Breast epithelium (tissue), 4 donors: ENCODE results near the gene NAA38. TPM values are rescaled to one million over a fixed set of nuclear protein-coding genes. Genes with fewer than 3 reads are reported as not detected.

Experiments
- DNase-seq, 2 donors: peaks; one replicate each; pipeline ENCODE4 v3.0.0-alpha.2; 2019; ENCODE audit warnings: low spot score in 2 of 2
- H3K27ac ChIP-seq, 2 donors: fragments of 200-600 bp; sonication (generic) in 1 of 2; one replicate each; pipeline ENCODE4 v1.5.1; 2016 to 2019; ENCODE audit warnings: mild to moderate bottlenecking in 1 of 2
- H3K27me3 ChIP-seq, 2 donors: fragments of 200-600 bp; sonication (generic) in 1 of 2; one replicate each; pipeline versions ENCODE4 v1.5.1 to v1.6.0; 2017 to 2019; ENCODE audit warnings: control low read depth in 1 of 2, mild to moderate bottlenecking in 1 of 2
- H3K36me3 ChIP-seq: fragments of 200-600 bp; one replicate; pipeline ENCODE4 v1.5.1; 2019
- H3K4me1 ChIP-seq, 2 donors: fragments of 200-600 bp; sonication (generic); one replicate each; pipeline ENCODE4 v1.5.1; 2016 to 2019; ENCODE audit warnings: control low read depth in 1 of 2
- H3K4me3 ChIP-seq, 3 donors: fragments of 200-600 bp; sonication (generic); 1 replicate in 2 of 3; 2 replicates in 1 of 3; pipeline ENCODE4 v1.5.1; 2016 to 2019; ENCODE audit warnings: mild to moderate bottlenecking in 3 of 3, moderate library complexity in 2 of 3
- H3K9me3 ChIP-seq, 2 donors: fragments of 200-600 bp; sonication (generic) in 1 of 2; one replicate each; pipeline ENCODE4 v1.5.1; 2016 to 2019; ENCODE audit warnings: control low read depth in 1 of 2
- POLR2A ChIP-seq: fragments of 450-650 bp; IDR thresholded peaks from one replicate; pipeline ENCODE4 v1.6.1; 2016; ENCODE audit warnings: antibody characterized with exemption, mild to moderate bottlenecking, moderate library complexity
- POLR2AphosphoS5 ChIP-seq, 3 donors: sonication (generic); formaldehyde crosslinking; IDR thresholded peaks; one replicate each; pipeline ENCODE4 v1.6.1; 2017; ENCODE audit warnings: antibody characterized with exemption in 3 of 3
- intact Hi-C: fragments of 100-400 bp; cut with DNase I; formaldehyde crosslinking; loops from one replicate; pipeline ENCODE4 v1.15.1; 2023; ENCODE audit warnings: low total_unique reads
- total RNA-seq, 3 donors: library from RNA; depleted of rRNA; stranded (reverse); fragments of >200 nt; gene quantifications; one replicate each; pipeline ENCODE4 v1.1.0, GENCODE V29; 2016
- TF ChIP-seq, protein P1 (sequence below), 3 donors: fragments of 450-650 bp; IDR thresholded peaks; one replicate each; pipeline ENCODE4 v1.5.1; 2016 to 2017; ENCODE audit warnings: antibody characterized with exemption in 3 of 3, mild to moderate bottlenecking in 3 of 3, moderate library complexity in 3 of 3

Gene NAA38
- total RNA-seq, 3 donors from 2014 or later, result 84.7 to 92.4 (median 89.9) TPM

DNA sequence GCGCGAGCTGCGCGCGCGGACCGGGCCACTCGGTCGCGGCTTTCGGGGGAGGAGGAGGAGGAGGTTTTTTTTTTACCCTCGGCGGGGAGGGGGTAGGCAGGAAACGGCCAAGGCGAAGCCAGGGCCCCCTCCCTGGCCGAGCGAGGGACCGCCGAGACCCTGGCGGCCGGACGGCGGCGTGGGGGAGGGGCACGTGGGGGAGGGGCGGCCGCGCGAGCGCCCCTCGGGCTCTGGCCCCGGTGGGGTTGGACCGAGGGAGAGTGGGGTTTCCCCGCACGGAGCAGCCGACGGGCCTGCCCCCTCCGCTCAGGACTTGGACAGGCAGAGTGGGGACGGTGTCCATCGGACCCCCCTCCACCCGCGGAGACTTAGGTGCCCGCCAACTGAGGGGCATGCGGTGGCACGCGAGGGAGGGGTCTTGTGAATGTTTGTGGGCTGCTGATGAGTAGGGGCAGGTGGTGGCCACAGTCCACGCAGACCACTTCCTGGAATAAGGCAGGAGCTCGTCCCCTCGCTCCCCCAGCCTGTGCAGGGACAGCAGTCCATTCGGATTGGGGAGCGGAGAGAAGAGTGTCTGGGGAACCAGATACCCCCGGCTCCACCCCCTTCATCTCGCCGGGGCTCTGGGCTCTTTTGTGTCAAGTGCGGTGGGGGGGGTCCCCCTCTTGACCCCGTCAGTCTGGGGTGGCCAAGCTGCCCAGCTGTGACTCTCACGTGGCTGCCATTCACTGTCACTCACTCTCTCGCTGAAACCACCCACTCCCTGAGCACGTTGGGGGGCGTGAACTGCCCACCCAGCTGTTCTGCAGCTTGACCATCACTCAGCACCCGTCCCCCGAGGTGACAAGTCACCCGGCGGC is 28.2 kb upstream of the NAA38 start:
- Histone ChIP-seq H3K36me3 (no peaks in the 10 kb centered on the region), H3K9me3 (no peaks in the 10 kb centered on the region), H3K27ac (peak overlapping the region; percentile 95 to 99), H3K27me3 (no peaks in the 10 kb centered on the region), H3K4me3 (peak overlapping the region; percentile 86 to 93 (median 89)), H3K4me1 (peaks cover 12 to 13% of the 10 kb centered on the region in 2 donors)
- DNase-seq, result peak; percentile 45 to 56
- TF ChIP-seq, protein P1, sequence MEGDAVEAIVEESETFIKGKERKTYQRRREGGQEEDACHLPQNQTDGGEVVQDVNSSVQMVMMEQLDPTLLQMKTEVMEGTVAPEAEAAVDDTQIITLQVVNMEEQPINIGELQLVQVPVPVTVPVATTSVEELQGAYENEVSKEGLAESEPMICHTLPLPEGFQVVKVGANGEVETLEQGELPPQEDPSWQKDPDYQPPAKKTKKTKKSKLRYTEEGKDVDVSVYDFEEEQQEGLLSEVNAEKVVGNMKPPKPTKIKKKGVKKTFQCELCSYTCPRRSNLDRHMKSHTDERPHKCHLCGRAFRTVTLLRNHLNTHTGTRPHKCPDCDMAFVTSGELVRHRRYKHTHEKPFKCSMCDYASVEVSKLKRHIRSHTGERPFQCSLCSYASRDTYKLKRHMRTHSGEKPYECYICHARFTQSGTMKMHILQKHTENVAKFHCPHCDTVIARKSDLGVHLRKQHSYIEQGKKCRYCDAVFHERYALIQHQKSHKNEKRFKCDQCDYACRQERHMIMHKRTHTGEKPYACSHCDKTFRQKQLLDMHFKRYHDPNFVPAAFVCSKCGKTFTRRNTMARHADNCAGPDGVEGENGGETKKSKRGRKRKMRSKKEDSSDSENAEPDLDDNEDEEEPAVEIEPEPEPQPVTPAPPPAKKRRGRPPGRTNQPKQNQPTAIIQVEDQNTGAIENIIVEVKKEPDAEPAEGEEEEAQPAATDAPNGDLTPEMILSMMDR (IDR thresholded peaks at IDR 0.05), result no peak
- peak in 2 of 3 donors; percentile 30 to 55 for TF ChIP-seq POLR2AphosphoS5 (IDR thresholded peaks at IDR 0.05)
- no peak for TF ChIP-seq POLR2A
- intact Hi-C loops, result no loop called here

DNA sequence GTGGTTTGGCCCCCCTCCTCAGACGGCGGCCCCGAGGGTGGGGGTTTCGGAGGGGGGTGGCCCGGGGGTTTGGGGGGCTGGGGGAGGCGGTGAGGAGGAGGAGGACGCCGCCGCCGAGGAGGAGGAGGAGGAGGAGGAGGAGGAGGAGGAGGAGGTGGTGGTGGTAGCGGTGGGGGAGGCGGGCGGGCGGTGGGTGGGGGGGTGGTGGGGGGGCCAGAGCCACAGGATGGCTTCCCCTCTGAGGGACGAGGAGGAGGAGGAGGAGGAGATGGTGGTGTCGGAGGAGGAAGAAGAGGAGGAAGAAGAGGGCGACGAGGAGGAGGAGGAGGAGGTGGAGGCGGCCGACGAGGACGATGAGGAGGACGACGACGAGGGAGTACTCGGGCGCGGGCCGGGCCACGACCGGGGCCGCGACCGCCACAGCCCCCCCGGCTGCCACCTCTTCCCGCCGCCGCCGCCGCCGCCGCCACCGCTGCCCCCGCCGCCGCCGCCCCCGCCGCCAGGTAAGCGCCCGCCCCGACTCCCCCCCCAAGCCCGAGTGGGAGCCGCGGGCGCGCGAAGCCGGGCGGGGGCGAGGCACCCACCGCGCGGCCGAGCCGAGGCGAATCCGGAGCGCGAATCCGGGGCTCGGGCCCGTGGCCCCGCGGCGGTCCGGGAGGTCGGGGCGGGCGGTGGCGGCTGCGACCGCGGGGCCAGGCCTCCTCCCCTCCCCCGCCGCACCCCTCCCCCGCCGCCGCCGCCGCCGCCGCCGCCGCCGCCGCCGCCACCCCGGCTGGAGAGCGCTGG is 27.4 kb upstream of the NAA38 start:
- Histone ChIP-seq H3K27ac (peak overlapping the region; percentile 95 to 99), H3K4me3 (peak overlapping the region; percentile 86 to 93 (median 89)), H3K9me3 (no peaks in the 10 kb centered on the region), H3K27me3 (no peaks in the 10 kb centered on the region), H3K36me3 (no peaks in the 10 kb centered on the region), H3K4me1 (peaks cover 9 to 13% of the 10 kb centered on the region in 2 donors)
- intact Hi-C loops, result no loop called here
- TF ChIP-seq POLR2A (no peak), POLR2AphosphoS5 (IDR thresholded peaks at IDR 0.05) (no peak)
- TF ChIP-seq, protein P1 (IDR thresholded peaks at IDR 0.05), result no peak
- DNase-seq, result no peak

DNA sequence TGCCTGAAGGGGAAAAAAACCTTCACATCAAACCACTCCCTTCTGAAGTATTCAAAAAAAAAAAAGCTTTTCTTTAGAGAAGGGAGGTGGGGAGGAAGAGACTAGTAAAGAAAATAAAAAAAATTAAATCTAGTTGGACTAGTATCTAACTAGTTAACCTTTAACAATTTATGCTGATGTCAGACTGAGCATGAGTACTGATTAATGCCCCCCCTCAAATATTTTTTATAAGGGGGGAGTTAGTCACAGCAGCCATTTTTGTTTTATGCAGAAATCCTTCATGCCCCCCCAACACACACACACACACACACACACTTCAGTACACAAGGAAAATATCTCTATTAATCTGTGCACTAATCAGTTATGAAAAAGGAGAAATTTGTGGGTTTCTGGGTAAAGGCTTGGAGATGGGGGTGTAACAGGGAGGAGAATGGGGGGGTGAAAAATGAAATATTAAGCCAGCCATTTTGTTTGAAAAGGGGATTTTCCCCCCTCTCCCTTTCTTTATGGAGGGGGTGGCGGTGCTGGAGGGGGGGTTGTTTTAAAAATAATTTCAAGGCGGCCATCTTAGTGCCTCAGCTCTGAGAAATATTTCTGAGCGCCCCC is 26.5 kb upstream of the NAA38 start:
- no peak for TF ChIP-seq POLR2A
- TF ChIP-seq, protein P1 (IDR thresholded peaks at IDR 0.05), result no peak
- TF ChIP-seq POLR2AphosphoS5 (IDR thresholded peaks at IDR 0.05), result no peak
- peak overlapping the region; percentile 86 to 93 (median 89) for H3K4me3 ChIP-seq
- peak overlapping the region; percentile 95 to 99 for H3K27ac ChIP-seq
- intact Hi-C loops, result no loop called here
- DNase-seq, result no peak
- H3K9me3 ChIP-seq, result no peaks in the 10 kb centered on the region
- peaks cover 7 to 11% of the 10 kb centered on the region in 2 donors for H3K4me1 ChIP-seq
- no peaks in the 10 kb centered on the region for H3K36me3 ChIP-seq
- no peaks in the 10 kb centered on the region for H3K27me3 ChIP-seq

DNA sequence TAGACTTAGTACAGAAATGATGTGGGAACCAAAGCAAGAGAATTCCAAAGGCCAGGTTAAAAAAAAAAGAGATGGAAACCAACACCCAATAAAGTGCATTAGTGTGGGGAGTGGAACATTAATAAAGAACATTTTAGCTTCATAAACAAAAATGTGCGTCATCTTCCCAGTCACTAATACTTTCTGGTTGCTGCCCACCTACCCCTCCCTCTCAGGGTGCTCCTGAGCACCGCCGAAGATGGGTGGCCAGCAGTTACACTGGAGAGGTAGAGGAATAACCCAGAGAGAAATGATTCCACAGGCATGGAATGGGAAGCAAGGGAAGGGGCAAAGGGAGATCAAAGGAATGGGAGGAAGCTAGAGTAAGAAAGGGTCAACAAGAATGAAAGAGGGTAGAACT is 25.3 kb upstream of the NAA38 start:
- Histone ChIP-seq H3K27me3 (no peaks in the 10 kb centered on the region), H3K27ac (peak overlapping the region; percentile 40 to 95), H3K4me1 (no peaks in the 10 kb centered on the region), H3K4me3 (peak overlapping the region in 1 of 3 donors; percentile 93), H3K9me3 (no peaks in the 10 kb centered on the region), H3K36me3 (no peaks in the 10 kb centered on the region)
- TF ChIP-seq POLR2A (no peak), POLR2AphosphoS5 (IDR thresholded peaks at IDR 0.05) (no peak)
- TF ChIP-seq, protein P1 (IDR thresholded peaks at IDR 0.05), result no peak
- no peak for DNase-seq
- intact Hi-C loops, result no loop called here
